ENCODE results near the gene PIGW. TPM values are rescaled to one million over a fixed set of nuclear protein-coding genes. Genes with fewer than 3 reads are reported as not detected.

The PIGW gene
- polyA plus RNA-seq, 1 donor from 2014 or later, result 5.4 TPM

DNA sequence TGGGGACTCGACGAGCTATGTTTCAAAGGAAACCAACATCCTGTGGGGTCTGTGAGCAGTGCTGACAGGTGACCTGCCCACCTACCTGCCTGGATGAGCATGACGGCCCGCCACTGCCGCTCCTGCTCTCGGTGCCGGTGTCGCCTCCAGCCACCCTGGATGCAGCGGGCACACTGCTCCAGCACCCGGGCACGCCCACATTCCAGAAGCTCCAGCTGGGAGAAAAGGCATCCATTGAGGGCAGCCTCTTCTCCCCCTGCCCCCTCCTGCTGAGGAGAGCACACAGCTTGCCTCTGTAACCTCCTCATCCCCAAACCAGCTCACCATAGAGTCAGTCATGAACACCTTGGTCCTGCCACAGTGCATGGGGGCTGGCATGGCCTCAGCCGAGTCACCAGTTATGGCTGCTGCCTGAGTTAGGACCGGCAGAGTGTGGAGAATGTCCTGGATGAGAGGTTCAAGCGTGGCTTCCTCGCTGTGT is 34.0 kb upstream of the PIGW start:
- Histone ChIP-seq H3K27me3 (ENCODE audit: insufficient read depth, low read depth, low read length) (no peaks in the 10 kb centered on the region), H3K9ac (ENCODE audit: low read length) (no peak overlapping the region), H3K36me3 (ENCODE audit: insufficient read depth, low read length) (peaks cover 7% of the 10 kb centered on the region), H3K9me3 (ENCODE audit: low read length) (no peaks in the 10 kb centered on the region), H3K4me3 (ENCODE audit: low read length) (no peak overlapping the region), H4K20me1 (ENCODE audit: insufficient read depth) (no peaks in the 10 kb centered on the region), H3K27ac (ENCODE audit: low read length) (no peak overlapping the region), H3K4me2 (ENCODE audit: low read length) (no peak overlapping the region), H2AFZ (ENCODE audit: low read depth, low read length) (no peak overlapping the region), H3K9me2 (ENCODE audit: insufficient read depth, low read length) (no peaks in the 10 kb centered on the region), H3F3A (ENCODE audit: insufficient read depth, low read length, poor library complexity, severe bottlenecking) (no peaks in the 10 kb centered on the region), H3K79me2 (replicated peaks; ENCODE audit: insufficient read depth, low read length) (no peaks in the 10 kb centered on the region)
- TF ChIP-seq POLR2AphosphoS5 (IDR thresholded peaks at IDR 0.05), result no peak
- TF ChIP-seq RAD21 (conservative IDR thresholded peaks at IDR 0.05), result no peak
- TF ChIP-seq EP300 (conservative IDR thresholded peaks at IDR 0.05; ENCODE audit: poor library complexity, severe bottlenecking), result no peak
- no peak for TF ChIP-seq EZH2 (IDR thresholded peaks at IDR 0.05; ENCODE audit: borderline replicate concordance, insufficient read depth, low read length, poor library complexity, severe bottlenecking)
- no peak for TF ChIP-seq SMC3 (conservative IDR thresholded peaks at IDR 0.05; ENCODE audit: poor library complexity)
- TF ChIP-seq MXI1 (conservative IDR thresholded peaks at IDR 0.05; ENCODE audit: poor library complexity, severe bottlenecking), result no peak
- no peak for TF ChIP-seq CTCF (IDR thresholded peaks at IDR 0.05; ENCODE audit: poor library complexity, severe bottlenecking)
- no peak for TF ChIP-seq REST (IDR thresholded peaks at IDR 0.05; ENCODE audit: borderline replicate concordance)
- no peak for TF ChIP-seq TAF1 (IDR thresholded peaks at IDR 0.05; ENCODE audit: low read depth)

DNA sequence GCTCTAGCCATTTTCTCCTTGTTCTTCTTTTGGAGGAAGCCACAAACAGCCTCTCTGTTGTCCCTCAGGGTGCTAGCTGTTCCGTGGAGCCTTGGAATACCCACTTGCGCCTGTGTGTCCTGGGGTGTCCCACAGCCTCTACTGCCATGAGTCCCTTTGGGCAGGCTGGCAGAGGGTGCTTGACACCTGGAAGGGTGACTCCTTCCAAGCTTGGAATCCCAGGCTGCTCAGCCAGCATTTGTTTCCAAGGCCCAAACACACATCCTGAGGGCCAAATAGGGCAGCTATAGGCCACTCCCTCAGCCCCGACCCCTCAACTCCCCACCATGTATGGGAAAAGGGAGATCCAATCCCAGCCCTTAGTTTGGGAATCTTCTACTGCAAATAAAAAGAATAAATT is 33.4 kb upstream of the PIGW start:
- peaks cover 7% of the 10 kb centered on the region for H3K36me3 ChIP-seq (ENCODE audit: insufficient read depth, low read length)
- H3K9me3 ChIP-seq (ENCODE audit: low read length), result no peaks in the 10 kb centered on the region
- H3K4me2 ChIP-seq (ENCODE audit: low read length), result no peak overlapping the region
- no peaks in the 10 kb centered on the region for H3K27me3 ChIP-seq (ENCODE audit: insufficient read depth, low read depth, low read length)
- H4K20me1 ChIP-seq (ENCODE audit: insufficient read depth), result no peaks in the 10 kb centered on the region
- H3K4me3 ChIP-seq (ENCODE audit: low read length), result no peak overlapping the region
- H3K79me2 ChIP-seq (replicated peaks; ENCODE audit: insufficient read depth, low read length), result no peaks in the 10 kb centered on the region
- no peak overlapping the region for H3K27ac ChIP-seq (ENCODE audit: low read length)
- TF ChIP-seq MXI1 (conservative IDR thresholded peaks at IDR 0.05; ENCODE audit: poor library complexity, severe bottlenecking), result no peak
- no peak for TF ChIP-seq POLR2AphosphoS5 (IDR thresholded peaks at IDR 0.05)
- no peak for TF ChIP-seq RAD21 (conservative IDR thresholded peaks at IDR 0.05)
- no peak for TF ChIP-seq REST (IDR thresholded peaks at IDR 0.05; ENCODE audit: borderline replicate concordance)
- no peak for TF ChIP-seq TAF1 (IDR thresholded peaks at IDR 0.05; ENCODE audit: low read depth)
- no peak for TF ChIP-seq SMC3 (conservative IDR thresholded peaks at IDR 0.05; ENCODE audit: poor library complexity)
- TF ChIP-seq EP300 (conservative IDR thresholded peaks at IDR 0.05; ENCODE audit: poor library complexity, severe bottlenecking), result no peak
- no peak for TF ChIP-seq CTCF (IDR thresholded peaks at IDR 0.05; ENCODE audit: poor library complexity, severe bottlenecking)
- TF ChIP-seq EZH2 (IDR thresholded peaks at IDR 0.05; ENCODE audit: borderline replicate concordance, insufficient read depth, low read length, poor library complexity, severe bottlenecking), result no peak
- no peak overlapping the region for H2AFZ ChIP-seq (ENCODE audit: low read depth, low read length)
- no peaks in the 10 kb centered on the region for H3F3A ChIP-seq (ENCODE audit: insufficient read depth, low read length, poor library complexity, severe bottlenecking)
- no peak overlapping the region for H3K9ac ChIP-seq (ENCODE audit: low read length)
- no peaks in the 10 kb centered on the region for H3K9me2 ChIP-seq (ENCODE audit: insufficient read depth, low read length)
